Gastrocnemius medialis (tissue), 4 donors: ENCODE measurements around the gene MIPOL1. TPM values are rescaled to one million over a fixed set of nuclear protein-coding genes. Genes with fewer than 3 reads are reported as not detected.
"Not testable (repeated sequence)": the region's sequence is repeated elsewhere in the genome, so short reads cannot be mapped to it uniquely, and the experiment has no call there.

Source experiments
- ATAC-seq, 2 donors: fragments of 150-250 bp; one replicate each; pipeline ENCODE4 v1.9.1; 2016
- DNase-seq, 2 donors: peaks; one replicate each; pipeline ENCODE4 v3.0.0-alpha.2; 2019
- H3K27ac ChIP-seq, 4 donors: fragments of 200-600 bp; sonication (generic); 1 replicate in 1 of 4; 2 replicates in 3 of 4; pipeline ENCODE4 v1.5.1; 2016 to 2018; ENCODE audit warnings: mild to moderate bottlenecking in 2 of 4, moderate library complexity in 1 of 4
- H3K27me3 ChIP-seq, 3 donors: fragments of 200-600 bp; sonication (generic) in 2 of 3; 1 replicate in 1 of 3; 2 replicates in 2 of 3; pipeline versions ENCODE4 v1.5.1 to v1.6.0; 2016 to 2019; ENCODE audit warnings: mild to moderate bottlenecking in 1 of 3, moderate library complexity in 1 of 3
- H3K36me3 ChIP-seq, 2 donors: fragments of 200-600 bp; sonication (generic) in 1 of 2; one replicate each; pipeline ENCODE4 v1.5.1; 2017 to 2018
- H3K4me1 ChIP-seq, 2 donors: fragments of 200-600 bp; sonication (generic) in 1 of 2; one replicate each; pipeline ENCODE4 v1.5.1; 2016 to 2017; ENCODE audit warnings: mild to moderate bottlenecking in 2 of 2
- H3K4me3 ChIP-seq, 4 donors: fragments of 200-600 bp; sonication (generic) in 3 of 4; 1 replicate in 1 of 4; 2 replicates in 3 of 4; pipeline ENCODE4 v1.5.1; 2016 to 2019; ENCODE audit warnings: mild to moderate bottlenecking in 2 of 4
- H3K9me3 ChIP-seq, 3 donors: fragments of 200-600 bp; sonication (generic) in 2 of 3; 1 replicate in 1 of 3; 2 replicates in 2 of 3; pipeline ENCODE4 v1.5.1; 2016 to 2019
- CTCF ChIP-seq, 5 experiments: fragments of 450-650 bp in 3 of 5; fragments of 200-600 bp in 2 of 5; sonication (generic) in 2 of 5; IDR thresholded peaks in 4 of 5; conservative IDR thresholded peaks in 1 of 5; 1 replicate in 4 of 5; 2 replicates in 1 of 5; pipeline ENCODE4 v1.5.1; 2016 to 2019; ENCODE audit warnings: antibody characterized with exemption in 5 of 5, mild to moderate bottlenecking in 3 of 5, moderate library complexity in 3 of 5
- POLR2A ChIP-seq, 2 donors: fragments of 450-650 bp; IDR thresholded peaks; one replicate each; pipeline ENCODE4 v1.6.1; 2017; ENCODE audit warnings: antibody characterized with exemption in 2 of 2, mild to moderate bottlenecking in 2 of 2, moderate library complexity in 2 of 2
- in situ Hi-C, 4 donors: fragments of 200-750 bp; cut with MboI; loops; one replicate each; pipeline versions ENCODE4 v1.15.0 to v1.8.0; 2017; ENCODE audit warnings: low sequenced_read_pairs in 4 of 4
- intact Hi-C: fragments of 100-400 bp; cut with DNase I; formaldehyde crosslinking; loops from one replicate; pipeline ENCODE4 v1.15.1; 2023; ENCODE audit warnings: low total_unique reads
- total RNA-seq, 4 donors: library from RNA; depleted of rRNA; stranded (reverse); fragments of >200 nt; gene quantifications; one replicate each; pipeline versions ENCODE4 v1.1.0 to v1.2.3, GENCODE V29; 2016

MIPOL1 gene
- total RNA-seq, 4 donors from 2014 or later: 3.1 to 13.7 (median 4.1) TPM

DNA sequence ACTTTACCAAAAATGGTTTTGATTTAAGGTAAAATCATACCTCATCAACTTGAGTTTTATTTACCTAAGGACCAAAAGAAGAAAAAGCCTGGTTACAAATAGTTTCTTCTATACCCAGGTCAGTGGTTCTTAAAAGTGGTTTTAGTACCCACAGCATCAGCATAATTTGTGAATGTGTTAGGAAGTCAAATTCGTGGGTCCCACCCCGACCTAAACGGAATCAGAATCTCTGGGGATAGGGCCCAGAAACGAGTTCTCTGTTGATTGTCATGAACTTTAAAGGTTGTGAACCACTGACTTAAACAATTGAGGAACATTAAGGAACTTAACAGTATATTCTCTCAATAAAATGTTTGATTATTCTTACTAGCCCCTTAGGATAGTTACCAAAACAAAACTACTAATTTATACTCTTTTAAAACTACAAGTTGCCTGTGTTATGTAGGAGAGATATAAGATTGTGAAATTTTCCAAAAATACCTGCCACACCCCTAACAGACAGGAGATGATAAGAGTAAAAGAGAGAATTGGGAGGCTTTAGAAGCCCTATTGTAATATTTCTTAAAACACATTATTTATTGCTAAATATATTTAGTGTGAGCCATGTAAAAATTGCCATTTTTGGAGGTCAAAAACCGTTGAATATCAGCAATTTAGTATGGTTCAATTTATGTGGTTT, 24.7 kb upstream of the MIPOL1 start:
- Histone ChIP-seq H3K27ac (peak overlapping the region; percentile 74 to 94 (median 86)), H3K36me3 (no peaks in the 10 kb centered on the region), H3K4me1 (peaks cover 15 to 31% of the 10 kb centered on the region in 2 donors), H3K4me3 (peak overlapping the region; percentile 80 to 95 (median 86)), H3K9me3 (no peaks in the 10 kb centered on the region), H3K27me3 (no peaks in the 10 kb centered on the region)
- intact Hi-C loops (loop anchor here (1.0 to 2.0 kb wide), 2 partner anchors 24 to 60 kb away; partner anchors contain the start of gene MIPOL1), in situ Hi-C loops (no loop called here)
- TF ChIP-seq POLR2A (IDR thresholded peaks at IDR 0.05) (no peak), CTCF (IDR thresholded peaks at IDR 0.05 in 4 of 5, conservative IDR thresholded peaks at IDR 0.05 in 1 of 5) (no peak)
- DNase-seq (no peak), ATAC-seq (no peak)

- Histone ChIP-seq H3K27ac (no peak overlapping the region), H3K36me3 (no peaks in the 10 kb centered on the region), H3K4me1 (peaks cover 0 to 10% of the 10 kb centered on the region in 2 donors), H3K27me3 (no peaks in the 10 kb centered on the region), H3K9me3 (no peaks in the 10 kb centered on the region), H3K4me3 (no peak overlapping the region)
- intact Hi-C loops: no loop called here
- ATAC-seq: no peak
- in situ Hi-C loops: no loop called here
- TF ChIP-seq POLR2A (IDR thresholded peaks at IDR 0.05): no peak
- no peak for TF ChIP-seq CTCF (IDR thresholded peaks at IDR 0.05 in 4 of 5, conservative IDR thresholded peaks at IDR 0.05 in 1 of 5)
- DNase-seq: no peak
These were observed 17.7 kb upstream of the MIPOL1 start for GRCh38 chr14:37179896-37180502.

DNA sequence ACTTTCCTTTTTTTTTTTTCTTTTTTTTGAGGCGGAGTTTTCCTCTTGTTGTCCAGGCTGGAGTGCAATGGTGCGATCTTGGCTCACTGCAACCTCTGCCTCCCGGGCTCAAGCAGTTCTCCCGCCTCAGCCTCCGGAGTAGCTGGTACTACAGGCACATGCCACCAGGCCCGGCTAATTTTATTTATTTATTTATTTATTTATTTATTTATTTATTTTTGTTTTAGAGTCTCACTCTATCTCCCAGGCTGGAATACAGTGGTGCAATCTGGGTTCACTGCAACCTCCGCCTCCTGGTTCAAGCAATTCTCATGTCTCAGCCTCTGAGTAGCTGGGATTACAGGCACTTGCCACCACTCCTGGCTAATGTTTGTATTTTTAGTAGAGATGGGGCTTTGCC, 16.9 kb upstream of the MIPOL1 start:
- H3K9me3 ChIP-seq, DNase-seq, in situ Hi-C loops, H3K4me1 ChIP-seq, H3K36me3 ChIP-seq, ATAC-seq, H3K27ac ChIP-seq, H3K27me3 ChIP-seq, intact Hi-C loops, H3K4me3 ChIP-seq: not testable (repeated sequence)

GRCh38 chr14:37181441-37181840, 16.3 kb upstream of the MIPOL1 start:
- no peaks in the 10 kb centered on the region for H3K9me3 ChIP-seq

GRCh38 chr14:37184520-37184919, 13.2 kb upstream of the MIPOL1 start:
- H3K27me3 ChIP-seq, in situ Hi-C loops, DNase-seq, H3K9me3 ChIP-seq, H3K27ac ChIP-seq, H3K4me1 ChIP-seq, intact Hi-C loops, H3K4me3 ChIP-seq, H3K36me3 ChIP-seq, ATAC-seq: not testable (repeated sequence)

More at GRCh38 chr14:37181441-37181840, 16.3 kb upstream of the MIPOL1 start:
- in situ Hi-C loops (no loop called here), intact Hi-C loops (no loop called here)
- no peaks in the 10 kb centered on the region for H3K4me1 ChIP-seq
- no peak overlapping the region for H3K4me3 ChIP-seq
- H3K27me3 ChIP-seq: no peaks in the 10 kb centered on the region
- H3K36me3 ChIP-seq: no peaks in the 10 kb centered on the region
- no peak overlapping the region for H3K27ac ChIP-seq
- TF ChIP-seq POLR2A (IDR thresholded peaks at IDR 0.05) (no peak), CTCF (IDR thresholded peaks at IDR 0.05 in 4 of 5, conservative IDR thresholded peaks at IDR 0.05 in 1 of 5) (no peak)
- ATAC-seq (no peak), DNase-seq (no peak)
